Measurements from ENCODE around the gene ATAD2B. TPM values are rescaled to one million over a fixed set of nuclear protein-coding genes. Genes with fewer than 3 reads are reported as not detected.

The ATAD2B gene
- total RNA-seq, 1 donor from 2014 or later = 24.3 TPM

GRCh38 chr2:23904692-23905091 is 22.2 kb downstream of the ATAD2B start:
- peak in 1 of 2 donors; percentile 48 for ATAC-seq

GRCh38 chr2:23904215-23904614 is 22.7 kb downstream of the ATAD2B start:
- Histone ChIP-seq H3K9me3 (no peaks in the 10 kb centered on the region), H3K4me1 (peaks cover 45% of the 10 kb centered on the region), H3K27ac (no peak overlapping the region), H3K36me3 (no peaks in the 10 kb centered on the region), H3K27me3 (ENCODE audit: low read depth) (no peaks in the 10 kb centered on the region), H3K4me3 (no peak overlapping the region)
- no peak for DNase-seq
- TF ChIP-seq, protein P1, sequence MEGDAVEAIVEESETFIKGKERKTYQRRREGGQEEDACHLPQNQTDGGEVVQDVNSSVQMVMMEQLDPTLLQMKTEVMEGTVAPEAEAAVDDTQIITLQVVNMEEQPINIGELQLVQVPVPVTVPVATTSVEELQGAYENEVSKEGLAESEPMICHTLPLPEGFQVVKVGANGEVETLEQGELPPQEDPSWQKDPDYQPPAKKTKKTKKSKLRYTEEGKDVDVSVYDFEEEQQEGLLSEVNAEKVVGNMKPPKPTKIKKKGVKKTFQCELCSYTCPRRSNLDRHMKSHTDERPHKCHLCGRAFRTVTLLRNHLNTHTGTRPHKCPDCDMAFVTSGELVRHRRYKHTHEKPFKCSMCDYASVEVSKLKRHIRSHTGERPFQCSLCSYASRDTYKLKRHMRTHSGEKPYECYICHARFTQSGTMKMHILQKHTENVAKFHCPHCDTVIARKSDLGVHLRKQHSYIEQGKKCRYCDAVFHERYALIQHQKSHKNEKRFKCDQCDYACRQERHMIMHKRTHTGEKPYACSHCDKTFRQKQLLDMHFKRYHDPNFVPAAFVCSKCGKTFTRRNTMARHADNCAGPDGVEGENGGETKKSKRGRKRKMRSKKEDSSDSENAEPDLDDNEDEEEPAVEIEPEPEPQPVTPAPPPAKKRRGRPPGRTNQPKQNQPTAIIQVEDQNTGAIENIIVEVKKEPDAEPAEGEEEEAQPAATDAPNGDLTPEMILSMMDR (IDR thresholded peaks at IDR 0.05) = no peak
- ATAC-seq = no peak
- intact Hi-C loops (cut with DNase I) = no loop called here

More at GRCh38 chr2:23904692-23905091, 22.2 kb downstream of the ATAD2B start:
- intact Hi-C loops (cut with DNase I) = no loop called here
- no peaks in the 10 kb centered on the region for H3K36me3 ChIP-seq
- no peak overlapping the region for H3K27ac ChIP-seq
- H3K4me1 ChIP-seq = peaks cover 45% of the 10 kb centered on the region
- DNase-seq = no peak
- H3K27me3 ChIP-seq (ENCODE audit: low read depth) = no peaks in the 10 kb centered on the region
- no peaks in the 10 kb centered on the region for H3K9me3 ChIP-seq
- TF ChIP-seq, protein P1 (IDR thresholded peaks at IDR 0.05) = no peak
- no peak overlapping the region for H3K4me3 ChIP-seq

DNA sequence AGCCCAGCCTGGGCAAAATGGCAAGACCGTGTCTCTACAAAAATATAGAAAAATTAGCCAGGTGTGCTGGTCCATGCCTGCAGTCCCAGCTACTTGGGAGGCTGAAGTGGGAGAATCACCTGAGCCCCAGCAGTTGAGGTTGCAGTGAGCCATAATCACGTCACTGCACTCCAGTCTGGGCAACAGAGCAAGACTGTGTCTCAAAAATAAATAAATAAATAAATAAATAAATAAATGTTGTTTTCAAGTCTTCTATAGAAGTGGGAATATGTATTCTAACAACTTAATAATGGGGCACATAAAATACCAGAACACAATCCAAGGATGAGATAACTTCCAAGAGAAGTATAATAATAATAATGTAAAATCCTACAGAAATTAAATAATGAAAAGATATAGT is 23.9 kb downstream of the ATAD2B start:
- Histone ChIP-seq H3K9me3 (no peaks in the 10 kb centered on the region), H3K27ac (no peak overlapping the region), H3K4me1 (peaks cover 45% of the 10 kb centered on the region), H3K27me3 (ENCODE audit: low read depth) (no peaks in the 10 kb centered on the region), H3K4me3 (no peak overlapping the region), H3K36me3 (no peaks in the 10 kb centered on the region)
- intact Hi-C loops (cut with DNase I) = no loop called here
- no peak for DNase-seq
- TF ChIP-seq, protein P1 (IDR thresholded peaks at IDR 0.05) = no peak
- no peak for ATAC-seq

- Histone ChIP-seq H3K4me1 (peaks cover 45% of the 10 kb centered on the region), H3K27ac (no peak overlapping the region), H3K9me3 (no peaks in the 10 kb centered on the region), H3K4me3 (no peak overlapping the region), H3K27me3 (ENCODE audit: low read depth) (no peaks in the 10 kb centered on the region), H3K36me3 (no peaks in the 10 kb centered on the region)
- no peak for DNase-seq
- TF ChIP-seq, protein P1 (IDR thresholded peaks at IDR 0.05) = no peak
- peak; percentile 59 to 72 for ATAC-seq
- intact Hi-C loops (cut with DNase I) = no loop called here
Observed at GRCh38 chr2:23901966-23902846, 24.7 kb downstream of the ATAD2B start.

DNA sequence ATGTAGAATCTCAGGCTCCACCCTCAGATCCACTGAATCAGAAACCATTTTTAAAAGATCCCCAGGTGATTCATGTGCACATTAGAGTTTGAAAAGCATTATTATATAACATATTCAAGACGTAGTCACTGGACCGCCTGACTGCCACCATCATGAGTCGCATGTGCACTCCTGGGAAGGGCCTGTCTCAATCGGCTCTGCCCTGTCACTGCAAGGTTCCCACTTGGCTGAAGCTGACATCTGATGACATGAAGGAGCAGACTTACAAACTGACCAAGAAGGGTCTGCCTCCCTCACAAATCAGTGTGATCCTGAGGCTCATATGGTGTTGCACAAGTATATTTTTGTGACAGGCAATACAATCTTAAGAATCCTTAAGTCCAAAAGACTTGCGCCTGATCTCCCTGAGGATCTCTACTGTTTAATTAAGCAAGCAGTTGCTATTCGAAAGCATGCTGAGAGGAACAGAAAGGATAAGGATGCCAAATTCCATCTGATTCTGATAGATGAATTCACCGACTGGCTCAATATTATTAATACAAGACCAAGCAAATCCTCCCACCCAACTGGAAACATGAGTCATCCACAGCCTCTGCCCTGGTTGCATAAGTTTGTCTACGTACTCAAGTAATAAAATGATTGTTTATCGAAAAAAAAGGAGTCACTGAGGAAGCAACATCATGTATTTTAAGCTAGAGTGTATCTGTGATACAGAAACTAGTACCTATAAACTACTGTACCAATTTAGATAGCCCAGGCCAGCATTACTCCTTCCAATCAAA is 26.2 kb downstream of the ATAD2B start:
- DNase-seq = no peak
- Histone ChIP-seq H3K4me3 (no peak overlapping the region), H3K4me1 (peaks cover 45% of the 10 kb centered on the region), H3K27ac (no peak overlapping the region), H3K36me3 (no peaks in the 10 kb centered on the region), H3K27me3 (ENCODE audit: low read depth) (no peaks in the 10 kb centered on the region), H3K9me3 (no peaks in the 10 kb centered on the region)
- peak; percentile 41 to 79 for ATAC-seq
- intact Hi-C loops (cut with DNase I) = no loop called here
- TF ChIP-seq, protein P1 (IDR thresholded peaks at IDR 0.05) = no peak
